ENCODE results near the gene BRD2.

BRD2 gene

DNA sequence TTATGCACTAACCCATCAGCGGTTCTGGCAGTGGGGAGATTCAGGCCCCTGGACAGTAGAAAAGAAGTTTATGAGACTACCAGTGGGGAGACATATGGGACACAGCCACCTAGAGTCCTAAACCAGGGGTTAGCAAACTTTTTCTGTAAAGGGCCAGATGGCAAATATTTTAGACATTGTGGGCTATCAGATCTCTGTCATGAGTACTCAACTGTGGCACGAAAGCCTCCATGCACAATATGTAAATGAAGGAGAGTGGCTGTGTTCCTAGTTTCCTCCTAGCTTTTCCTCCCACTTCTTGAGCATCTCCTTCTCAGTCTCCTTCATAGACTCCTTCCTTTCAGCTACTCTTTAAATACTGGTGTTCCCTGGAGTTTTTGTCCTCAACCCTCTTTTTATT is 12.2 kb upstream of the BRD2 start:
- no peak for TF ChIP-seq CTCF (IDR thresholded peaks at IDR 0.05; ENCODE audit: poor library complexity, severe bottlenecking)
- H3K9me3 ChIP-seq (ENCODE audit: severe bottlenecking), result no peaks in the 10 kb centered on the region
- no peak overlapping the region for H3K4me3 ChIP-seq (ENCODE audit: severe bottlenecking)
- no peak for DNase-seq (ENCODE audit: low spot score)
- no peak for ATAC-seq (ENCODE audit: low read depth)
- no peak overlapping the region for H3K27ac ChIP-seq (ENCODE audit: poor library complexity, severe bottlenecking)
- H3K27me3 ChIP-seq (ENCODE audit: insufficient read depth, poor library complexity, severe bottlenecking), result no peaks in the 10 kb centered on the region
- no peaks in the 10 kb centered on the region for H3K36me3 ChIP-seq (ENCODE audit: low read depth)
- no peaks in the 10 kb centered on the region for H3K4me1 ChIP-seq (ENCODE audit: insufficient read depth, poor library complexity, severe bottlenecking)

DNA sequence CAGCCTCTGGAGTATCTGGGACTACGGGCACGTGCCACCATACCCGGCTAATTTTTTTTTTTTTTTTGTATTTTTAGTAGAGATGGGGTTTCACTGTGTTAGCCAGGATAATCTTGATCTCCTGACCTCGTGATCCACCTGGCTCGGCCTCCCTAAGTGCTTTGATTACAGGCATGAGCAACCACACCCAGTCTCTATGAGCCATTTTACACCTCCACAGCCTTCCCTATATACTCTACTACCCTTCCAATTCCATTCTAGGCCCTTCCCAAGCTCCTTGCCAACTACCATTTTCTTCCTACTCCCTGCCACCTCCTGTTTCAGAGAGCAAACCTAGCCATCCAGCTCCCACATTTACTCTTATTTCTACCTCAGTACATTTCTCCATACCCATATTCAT is 7.8 kb upstream of the BRD2 start:
- Histone ChIP-seq H3K4me1 (ENCODE audit: insufficient read depth, poor library complexity, severe bottlenecking) (no peaks in the 10 kb centered on the region), H3K27ac (ENCODE audit: poor library complexity, severe bottlenecking) (no peak overlapping the region), H3K36me3 (ENCODE audit: low read depth) (no peaks in the 10 kb centered on the region), H3K4me3 (ENCODE audit: severe bottlenecking) (no peak overlapping the region), H3K27me3 (ENCODE audit: insufficient read depth, poor library complexity, severe bottlenecking) (no peaks in the 10 kb centered on the region), H3K9me3 (ENCODE audit: severe bottlenecking) (no peaks in the 10 kb centered on the region)
- DNase-seq (ENCODE audit: low spot score) (no peak), ATAC-seq (ENCODE audit: low read depth) (no peak)
- TF ChIP-seq CTCF (IDR thresholded peaks at IDR 0.05; ENCODE audit: poor library complexity, severe bottlenecking), result no peak

GRCh38 chr6:32962213-32962826 is 6.1 kb upstream of the BRD2 start:
- ATAC-seq (ENCODE audit: low read depth) (no peak), DNase-seq (ENCODE audit: low spot score) (no peak)
- Histone ChIP-seq H3K36me3 (ENCODE audit: low read depth) (no peaks in the 10 kb centered on the region), H3K9me3 (ENCODE audit: severe bottlenecking) (no peaks in the 10 kb centered on the region), H3K4me3 (ENCODE audit: severe bottlenecking) (no peak overlapping the region), H3K27ac (ENCODE audit: poor library complexity, severe bottlenecking) (no peak overlapping the region), H3K27me3 (ENCODE audit: insufficient read depth, poor library complexity, severe bottlenecking) (no peaks in the 10 kb centered on the region), H3K4me1 (ENCODE audit: insufficient read depth, poor library complexity, severe bottlenecking) (no peaks in the 10 kb centered on the region)
- TF ChIP-seq CTCF (IDR thresholded peaks at IDR 0.05; ENCODE audit: poor library complexity, severe bottlenecking), result no peak

GRCh38 chr6:32963866-32964265 is 4.5 kb upstream of the BRD2 start:
- Histone ChIP-seq H3K27ac (ENCODE audit: poor library complexity, severe bottlenecking) (no peak overlapping the region), H3K36me3 (ENCODE audit: low read depth) (no peaks in the 10 kb centered on the region), H3K4me1 (ENCODE audit: insufficient read depth, poor library complexity, severe bottlenecking) (no peaks in the 10 kb centered on the region), H3K27me3 (ENCODE audit: insufficient read depth, poor library complexity, severe bottlenecking) (no peaks in the 10 kb centered on the region), H3K4me3 (ENCODE audit: severe bottlenecking) (no peak overlapping the region), H3K9me3 (ENCODE audit: severe bottlenecking) (no peaks in the 10 kb centered on the region)
- ATAC-seq (ENCODE audit: low read depth) (no peak), DNase-seq (ENCODE audit: low spot score) (no peak)
- no peak for TF ChIP-seq CTCF (IDR thresholded peaks at IDR 0.05; ENCODE audit: poor library complexity, severe bottlenecking)

GRCh38 chr6:32964776-32965175 is 3.6 kb upstream of the BRD2 start:
- H3K36me3 ChIP-seq (ENCODE audit: low read depth), result peaks cover 5% of the 10 kb centered on the region
- no peaks in the 10 kb centered on the region for H3K27me3 ChIP-seq (ENCODE audit: insufficient read depth, poor library complexity, severe bottlenecking)
- no peak overlapping the region for H3K4me3 ChIP-seq (ENCODE audit: severe bottlenecking)
- DNase-seq (ENCODE audit: low spot score) (no peak), ATAC-seq (ENCODE audit: low read depth) (no peak)
- no peak for TF ChIP-seq CTCF (IDR thresholded peaks at IDR 0.05; ENCODE audit: poor library complexity, severe bottlenecking)
- H3K27ac ChIP-seq (ENCODE audit: poor library complexity, severe bottlenecking), result no peak overlapping the region
- H3K4me1 ChIP-seq (ENCODE audit: insufficient read depth, poor library complexity, severe bottlenecking), result no peaks in the 10 kb centered on the region
- H3K9me3 ChIP-seq (ENCODE audit: severe bottlenecking), result no peaks in the 10 kb centered on the region

Measured in RWPE2 (cell line).